Testis (tissue), 3 donors: ENCODE measurements around the gene MAP1LC3B. TPM values are rescaled to one million over a fixed set of nuclear protein-coding genes. Genes with fewer than 3 reads are reported as not detected.

ENCODE experiments used
- DNase-seq: peaks from one replicate; pipeline ENCODE4 v3.0.0-alpha.2; 2019
- H3K27ac ChIP-seq, 2 donors: fragments of 200-600 bp; sonication (generic); one replicate each; pipeline ENCODE4 v1.5.1; 2019
- H3K27me3 ChIP-seq: fragments of 200-600 bp; sonication (generic); one replicate; pipeline ENCODE4 v1.5.1; 2019
- H3K36me3 ChIP-seq: fragments of 200-600 bp; sonication (generic); one replicate; pipeline ENCODE4 v1.5.1; 2017; ENCODE audit warnings: low read depth; ENCODE audit errors: missing control alignments
- H3K4me1 ChIP-seq: fragments of 200-600 bp; sonication (generic); one replicate; pipeline ENCODE4 v1.5.1; 2019
- H3K4me3 ChIP-seq, 2 donors: fragments of 200-600 bp; sonication (generic); one replicate each; pipeline ENCODE4 v1.5.1; 2017 to 2019
- H3K9me3 ChIP-seq: fragments of 200-600 bp; sonication (generic); one replicate; pipeline ENCODE4 v1.5.1; 2017
- POLR2A ChIP-seq: fragments of 450-650 bp; IDR thresholded peaks from one replicate; pipeline ENCODE4 v1.6.1; 2017; ENCODE audit warnings: antibody characterized with exemption, mild to moderate bottlenecking, moderate library complexity
- WGBS, 2 donors: methylation state at CpG; one replicate each; pipeline ENCODE4 v1.1.5; 2018; 5-methylcytosine and 5-hydroxymethylcytosine counted together
- intact Hi-C: fragments of 100-400 bp; cut with DNase I; formaldehyde crosslinking; loops from one replicate; pipeline ENCODE4 v1.15.1; 2023; ENCODE audit warnings: low total_unique reads
- polyA plus RNA-seq: library from polyadenylated mRNA; stranded (reverse); fragments of 350-450 nt; fragmentation: Illumina TruSeq; extraction: RNeasy Lipid Tissue Mini Kit (QIAGEN cat#74804); gene quantifications from one replicate; pipeline ENCODE4 v1.2.3, GENCODE V29; 2014; ENCODE audit warnings: low read depth, low replicate concordance; ENCODE audit not compliant: insufficient read depth
- total RNA-seq, 2 donors: library from RNA; depleted of rRNA; stranded (reverse); fragments of >200 nt; gene quantifications; one replicate each; pipeline ENCODE4 v1.2.3, GENCODE V29; 2016
- TF ChIP-seq, protein P1 (sequence below), 3 experiments: fragments of 450-650 bp in 2 of 3; fragments of 200-600 bp in 1 of 3; sonication (generic) in 1 of 3; IDR thresholded peaks; one replicate each; pipeline ENCODE4 v1.5.1; 2016 to 2019; ENCODE audit warnings: antibody characterized with exemption in 3 of 3, mild to moderate bottlenecking in 2 of 3, moderate library complexity in 1 of 3

The MAP1LC3B gene
- total and polyA plus RNA-seq, 3 donors from 2014 or later = 69.1 to 114 (median 73.1) TPM

- intact Hi-C loops = no loop called here
- H3K4me3 ChIP-seq = no peak overlapping the region
- DNase-seq = no peak
- peaks cover 14% of the 10 kb centered on the region for H3K4me1 ChIP-seq
- H3K27ac ChIP-seq = no peak overlapping the region
- 50 to 53% methylated on average over 5 of the region's 5 CpGs for WGBS, 2 donors
- H3K9me3 ChIP-seq = no peaks in the 10 kb centered on the region
- H3K36me3 ChIP-seq = no peaks in the 10 kb centered on the region
- TF ChIP-seq, protein P1, sequence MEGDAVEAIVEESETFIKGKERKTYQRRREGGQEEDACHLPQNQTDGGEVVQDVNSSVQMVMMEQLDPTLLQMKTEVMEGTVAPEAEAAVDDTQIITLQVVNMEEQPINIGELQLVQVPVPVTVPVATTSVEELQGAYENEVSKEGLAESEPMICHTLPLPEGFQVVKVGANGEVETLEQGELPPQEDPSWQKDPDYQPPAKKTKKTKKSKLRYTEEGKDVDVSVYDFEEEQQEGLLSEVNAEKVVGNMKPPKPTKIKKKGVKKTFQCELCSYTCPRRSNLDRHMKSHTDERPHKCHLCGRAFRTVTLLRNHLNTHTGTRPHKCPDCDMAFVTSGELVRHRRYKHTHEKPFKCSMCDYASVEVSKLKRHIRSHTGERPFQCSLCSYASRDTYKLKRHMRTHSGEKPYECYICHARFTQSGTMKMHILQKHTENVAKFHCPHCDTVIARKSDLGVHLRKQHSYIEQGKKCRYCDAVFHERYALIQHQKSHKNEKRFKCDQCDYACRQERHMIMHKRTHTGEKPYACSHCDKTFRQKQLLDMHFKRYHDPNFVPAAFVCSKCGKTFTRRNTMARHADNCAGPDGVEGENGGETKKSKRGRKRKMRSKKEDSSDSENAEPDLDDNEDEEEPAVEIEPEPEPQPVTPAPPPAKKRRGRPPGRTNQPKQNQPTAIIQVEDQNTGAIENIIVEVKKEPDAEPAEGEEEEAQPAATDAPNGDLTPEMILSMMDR (IDR thresholded peaks at IDR 0.05) = no peak
- no peak for TF ChIP-seq POLR2A
- no peaks in the 10 kb centered on the region for H3K27me3 ChIP-seq
Observed at GRCh38 chr16:87368029-87368770, 23.9 kb upstream of the MAP1LC3B start.

DNA sequence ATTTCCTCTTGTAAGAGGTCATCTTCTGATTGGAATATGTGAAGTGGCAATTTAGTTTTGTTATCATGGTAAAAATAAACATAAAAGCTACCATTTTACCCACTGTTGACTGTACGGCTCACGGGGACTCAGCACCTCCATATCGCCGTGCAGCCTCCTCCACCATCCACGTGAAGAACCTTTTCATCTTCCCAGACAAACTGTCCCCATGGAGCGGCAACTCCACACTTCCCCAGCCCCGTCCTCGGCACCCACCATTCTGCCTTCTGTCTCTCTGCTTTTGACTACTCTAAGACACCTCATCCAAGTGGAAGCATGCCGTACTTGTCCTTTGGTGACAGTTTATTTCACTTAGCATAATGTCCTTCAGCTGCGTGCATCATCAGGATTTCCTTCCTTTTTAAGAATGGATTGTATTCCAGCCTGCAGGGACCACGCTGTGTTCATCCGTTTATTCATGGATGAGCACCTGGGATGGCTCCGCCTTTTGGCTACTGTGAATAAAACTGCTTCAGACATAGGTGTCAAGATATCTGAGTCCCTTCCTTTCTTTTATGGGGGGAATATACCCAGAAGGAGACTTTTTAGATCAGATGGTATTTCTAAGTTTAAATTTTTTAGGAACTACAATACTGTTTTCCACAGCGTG lies 22.9 kb upstream of the MAP1LC3B start:
- H3K4me1 ChIP-seq = peaks cover 7% of the 10 kb centered on the region
- no peaks in the 10 kb centered on the region for H3K9me3 ChIP-seq
- WGBS, 2 donors = 87 to 91% methylated on average over 14 of the region's 14 CpGs
- H3K4me3 ChIP-seq = no peak overlapping the region
- intact Hi-C loops = no loop called here
- no peak for TF ChIP-seq POLR2A
- TF ChIP-seq, protein P1 (IDR thresholded peaks at IDR 0.05) = no peak
- no peak for DNase-seq
- no peaks in the 10 kb centered on the region for H3K27me3 ChIP-seq
- H3K36me3 ChIP-seq = no peaks in the 10 kb centered on the region
- H3K27ac ChIP-seq = no peak overlapping the region

DNA sequence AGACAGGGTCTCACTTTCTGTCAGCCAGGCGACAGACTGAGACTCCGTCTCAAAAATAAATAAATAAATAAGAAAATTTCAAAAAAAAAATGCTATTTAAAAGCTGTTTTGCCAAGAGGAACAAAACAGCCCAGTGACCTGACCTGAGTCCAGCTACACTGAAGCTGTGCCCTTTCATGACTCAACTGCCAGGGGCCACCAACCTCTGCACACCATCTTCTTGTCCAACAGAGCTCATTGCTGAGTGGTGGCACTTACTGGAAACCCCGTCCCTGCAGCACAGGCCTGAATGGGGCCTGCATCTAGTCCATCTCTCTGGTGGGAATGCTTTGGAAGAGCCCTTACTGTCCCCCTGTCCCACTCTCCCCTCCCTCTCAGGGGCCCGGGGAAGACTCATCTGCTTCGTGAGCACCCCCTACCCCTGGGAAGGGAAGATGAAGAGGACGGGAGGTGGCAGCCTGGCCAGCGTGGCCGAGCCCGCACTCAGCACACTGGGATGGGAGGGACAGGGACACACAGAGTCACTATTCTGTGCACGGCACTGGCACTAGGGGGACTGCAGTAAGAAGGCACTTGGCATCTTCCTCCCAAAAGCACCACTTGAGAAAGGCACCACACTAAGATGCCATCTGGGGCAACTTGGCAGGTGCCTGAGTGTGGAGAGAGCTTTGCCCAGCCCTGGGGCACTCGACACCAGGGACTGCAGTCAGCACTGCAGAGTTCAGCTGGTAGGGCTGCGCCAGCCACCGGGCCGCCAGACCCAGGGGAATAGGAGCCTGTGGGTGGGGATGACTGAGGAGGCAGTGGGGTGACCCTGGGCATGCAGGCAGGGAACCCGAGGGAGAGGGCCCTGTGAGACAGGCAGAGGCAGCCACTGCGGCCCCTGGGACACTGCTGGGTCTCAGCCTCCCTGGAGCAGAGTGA lies 22.1 kb upstream of the MAP1LC3B start:
- Histone ChIP-seq H3K27ac (no peak overlapping the region), H3K4me3 (no peak overlapping the region), H3K9me3 (no peaks in the 10 kb centered on the region), H3K36me3 (no peaks in the 10 kb centered on the region), H3K4me1 (peaks cover 3% of the 10 kb centered on the region), H3K27me3 (no peaks in the 10 kb centered on the region)
- 83 to 88% methylated on average over 6 to 16 of the region's 16 CpGs for WGBS, 2 donors
- TF ChIP-seq POLR2A = no peak
- TF ChIP-seq, protein P1 (IDR thresholded peaks at IDR 0.05) = no peak
- intact Hi-C loops = no loop called here
- no peak for DNase-seq

DNA sequence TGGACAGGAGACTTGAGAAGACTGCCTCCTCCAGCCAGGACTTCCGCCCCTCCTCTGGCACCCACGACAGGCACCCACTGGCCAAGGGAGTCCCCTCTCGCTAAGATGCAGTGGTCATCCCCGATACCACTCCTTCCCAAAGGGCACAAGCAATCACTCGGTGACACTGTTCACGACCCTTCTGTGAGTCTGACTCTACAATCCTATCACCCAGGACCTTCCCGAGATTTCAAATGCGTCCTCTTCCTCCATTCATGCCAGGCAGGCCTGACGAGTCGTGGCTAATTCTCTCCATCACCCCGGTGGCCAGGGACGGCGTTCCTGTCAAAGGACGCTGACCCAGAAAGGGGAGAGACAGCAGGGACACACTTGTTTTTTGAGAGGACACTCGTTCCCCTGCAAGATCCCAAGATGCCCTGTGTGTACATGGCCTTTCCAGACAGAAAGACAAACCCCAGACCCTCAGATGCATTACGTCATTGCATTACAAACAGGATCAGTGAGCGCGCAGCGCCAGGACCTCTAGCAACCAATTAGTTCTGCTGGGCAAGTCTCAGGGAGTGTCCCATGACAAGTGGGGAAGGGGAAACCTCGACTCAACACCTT lies 20.8 kb upstream of the MAP1LC3B start:
- no peak for DNase-seq
- Histone ChIP-seq H3K27ac (no peak overlapping the region), H3K27me3 (no peaks in the 10 kb centered on the region), H3K36me3 (no peaks in the 10 kb centered on the region), H3K9me3 (no peaks in the 10 kb centered on the region), H3K4me3 (no peak overlapping the region), H3K4me1 (peaks cover 3% of the 10 kb centered on the region)
- WGBS, 2 donors = 85 to 87% methylated on average over 20 of the region's 20 CpGs
- TF ChIP-seq POLR2A = no peak
- TF ChIP-seq, protein P1 (IDR thresholded peaks at IDR 0.05) = no peak
- intact Hi-C loops = no loop called here
